Liver (tissue), 9 donors: ENCODE results near the gene HAUS5. TPM values are rescaled to one million over a fixed set of nuclear protein-coding genes. Genes with fewer than 3 reads are reported as not detected.

Experiments
- DNase-seq: peaks from one replicate; pipeline ENCODE4 v3.0.0-alpha.2; 2017; ENCODE audit warnings: low spot score
- H3K27ac ChIP-seq, 2 donors: one replicate each; pipeline ENCODE4 v1.7.0; 2013; ENCODE audit warnings: inconsistent platforms in 2 of 2, low read length in 2 of 2, control low read depth in 1 of 2, low read depth in 1 of 2, mild to moderate bottlenecking in 1 of 2
- H3K27me3 ChIP-seq, 4 donors: one replicate each; pipeline versions ENCODE4 v1.6.1 to v1.7.0; 2013; ENCODE audit warnings: low read length in 3 of 4, inconsistent platforms in 1 of 4, mild to moderate bottlenecking in 1 of 4, moderate library complexity in 1 of 4; ENCODE audit not compliant: control insufficient read depth in 4 of 4, insufficient read depth in 4 of 4
- H3K36me3 ChIP-seq, 4 donors: one replicate each; pipeline versions ENCODE4 v1.6.1 to v1.7.0; 2013; ENCODE audit warnings: low read length in 3 of 4, mild to moderate bottlenecking in 3 of 4, low read depth in 1 of 4, moderate library complexity in 1 of 4; ENCODE audit not compliant: control insufficient read depth in 4 of 4, insufficient read depth in 3 of 4
- H3K4me1 ChIP-seq, 4 donors: one replicate each; pipeline versions ENCODE4 v1.6.1 to v1.7.0; 2013; ENCODE audit warnings: low read length in 3 of 4, mild to moderate bottlenecking in 3 of 4, moderate library complexity in 1 of 4; ENCODE audit not compliant: control insufficient read depth in 4 of 4, insufficient read depth in 4 of 4
- H3K4me3 ChIP-seq, 3 donors: one replicate each; pipeline versions ENCODE4 v1.6.1 to v1.7.0; 2013; ENCODE audit warnings: low read length in 3 of 3, control low read depth in 1 of 3, low read depth in 1 of 3, mild to moderate bottlenecking in 1 of 3
- H3K9ac ChIP-seq, 2 donors: one replicate each; pipeline ENCODE4 v1.7.0; 2013; ENCODE audit warnings: low read length in 2 of 2, mild to moderate bottlenecking in 2 of 2, moderate library complexity in 2 of 2, control low read depth in 1 of 2, low read depth in 1 of 2
- H3K9me3 ChIP-seq, 4 donors: one replicate each; pipeline versions ENCODE4 v1.6.1 to v1.7.0; 2013; ENCODE audit warnings: low read length in 3 of 4; ENCODE audit not compliant: control insufficient read depth in 4 of 4
- ATF3 ChIP-seq: IDR thresholded peaks from 2 replicates; pipeline ENCODE4 v1.6.1; 2016; ENCODE audit warnings: antibody characterized with exemption
- CTCF ChIP-seq: fragments of 150-350 bp; IDR thresholded peaks from 2 replicates; pipeline ENCODE4 v1.5.1; 2017; ENCODE audit warnings: improper control_type of control experiment, low read depth, low read length; ENCODE audit not compliant: missing input control
- EGR1 ChIP-seq, 2 donors: IDR thresholded peaks; 2 replicates each; pipeline ENCODE4 v1.6.1; 2016 to 2018; ENCODE audit warnings: antibody characterized with exemption in 2 of 2, low read depth in 2 of 2
- FOXA1 ChIP-seq: IDR thresholded peaks from 2 replicates; pipeline ENCODE4 v1.6.1; 2016; ENCODE audit warnings: antibody characterized with exemption
- FOXA2 ChIP-seq: IDR thresholded peaks from 2 replicates; pipeline ENCODE4 v1.6.1; 2016; ENCODE audit warnings: antibody characterized with exemption
- GABPA ChIP-seq, 2 donors: IDR thresholded peaks in 1 of 2; conservative IDR thresholded peaks in 1 of 2; 2 replicates each; pipeline ENCODE4 v1.6.1; 2016; ENCODE audit warnings: antibody characterized with exemption in 2 of 2, mild to moderate bottlenecking in 1 of 2, moderate library complexity in 1 of 2
- HNF4A ChIP-seq, 2 donors: conservative IDR thresholded peaks; 2 replicates each; pipeline ENCODE4 v1.6.1; 2016; ENCODE audit warnings: antibody characterized with exemption in 2 of 2, mild to moderate bottlenecking in 2 of 2
- HNF4G ChIP-seq: IDR thresholded peaks from 2 replicates; pipeline ENCODE4 v1.6.1; 2016; ENCODE audit warnings: antibody characterized with exemption
- JUND ChIP-seq, 2 donors: IDR thresholded peaks; 2 replicates each; pipeline ENCODE4 v1.6.1; 2016; ENCODE audit warnings: antibody characterized with exemption in 2 of 2
- MAX ChIP-seq: IDR thresholded peaks from 2 replicates; pipeline ENCODE4 v1.6.1; 2016; ENCODE audit warnings: antibody characterized with exemption
- NR2F2 ChIP-seq: IDR thresholded peaks from 2 replicates; pipeline ENCODE4 v1.6.1; 2016; ENCODE audit warnings: antibody characterized with exemption
- RAD21 ChIP-seq, 2 donors: IDR thresholded peaks; 2 replicates each; pipeline ENCODE4 v1.6.1; 2016; ENCODE audit warnings: antibody characterized with exemption in 2 of 2, mild to moderate bottlenecking in 2 of 2
- REST ChIP-seq: IDR thresholded peaks from 2 replicates; pipeline ENCODE4 v1.6.1; 2016; ENCODE audit warnings: antibody characterized with exemption, mild to moderate bottlenecking
- RXRA ChIP-seq, 2 donors: IDR thresholded peaks; 2 replicates each; pipeline ENCODE4 v1.6.1; 2017 to 2018; ENCODE audit warnings: antibody characterized with exemption in 2 of 2, mild to moderate bottlenecking in 1 of 2
- SP1 ChIP-seq: IDR thresholded peaks from 2 replicates; pipeline ENCODE4 v1.6.1; 2018; ENCODE audit warnings: antibody characterized with exemption, mild to moderate bottlenecking
- TAF1 ChIP-seq: conservative IDR thresholded peaks from 2 replicates; pipeline ENCODE4 v1.6.1; 2016; ENCODE audit warnings: antibody characterized with exemption, mild to moderate bottlenecking
- WGBS: extraction: QIAGEN DNeasy Blood & Tissue Kit; methylation state at CpG from one replicate; pipeline ENCODE4 v1.1.7; 2013; 5-methylcytosine and 5-hydroxymethylcytosine counted together
- polyA plus RNA-seq, 2 donors: library from polyadenylated mRNA; stranded (reverse) in 1 of 2; unstranded in 1 of 2; fragments of 200-250 nt in 1 of 2; fragments of >200 nt in 1 of 2; fragmentation: Nextera tagmentation in 1 of 2; extraction: Ambion mirVana in 1 of 2; gene quantifications; one replicate each; pipeline versions ENCODE4 v1.2.1 to v1.2.3, GENCODE V29; 2013 to 2015
- total RNA-seq, 2 donors: library from RNA; depleted of rRNA; stranded (reverse); fragments of >200 nt; gene quantifications; one replicate each; pipeline ENCODE4 v1.2.3, GENCODE V29; 2014
- donor health status: healthy.
- donor health status: healthy.
- donor health status: healthy.
- donor health status: healthy.
- donor health status: healthy.

Gene HAUS5
- total and polyA plus RNA-seq, 4 donors = 1.9 to 7.3 (median 2.3) TPM

- TF ChIP-seq ATF3 = no peak
- no peak for TF ChIP-seq RXRA (IDR thresholded peaks at IDR 0.05)
- TF ChIP-seq MAX = no peak
- TF ChIP-seq HNF4A (conservative IDR thresholded peaks at IDR 0.05) = no peak
- TF ChIP-seq HNF4G = no peak
- TF ChIP-seq TAF1 = no peak
- TF ChIP-seq SP1 = no peak
- no peak for TF ChIP-seq NR2F2
- no peak for TF ChIP-seq FOXA1
- no peak for TF ChIP-seq FOXA2
- no peak for TF ChIP-seq JUND (IDR thresholded peaks at IDR 0.05)
- TF ChIP-seq RAD21 (IDR thresholded peaks at IDR 0.05) = no peak
These were observed 1.0 kb downstream of the HAUS5 start (continued) for GRCh38 chr19:35613574-35613973.

GRCh38 chr19:35615036-35615435, 2.5 kb downstream of the HAUS5 start:
- WGBS = 97% methylated on average over 17 of the region's 17 CpGs
- Histone ChIP-seq H3K36me3 (peaks cover 0 to 4% (median under 1%) of the 10 kb centered on the region in 4 donors), H3K9ac (no peak overlapping the region), H3K4me3 (no peak overlapping the region), H3K27ac (no peak overlapping the region), H3K9me3 (no peaks in the 10 kb centered on the region), H3K4me1 (peaks cover 0 to 13% (median 9%) of the 10 kb centered on the region in 4 donors), H3K27me3 (no peaks in the 10 kb centered on the region)
- no peak for DNase-seq
- TF ChIP-seq HNF4A (conservative IDR thresholded peaks at IDR 0.05) (no peak), RXRA (IDR thresholded peaks at IDR 0.05) (no peak)

GRCh38 chr19:35618857-35619256, 6.3 kb downstream of the HAUS5 start:
- DNase-seq = no peak
- H3K9ac ChIP-seq = no peak overlapping the region
- no peaks in the 10 kb centered on the region for H3K4me1 ChIP-seq
- peaks cover 0 to 9% (median 2%) of the 10 kb centered on the region in 4 donors for H3K36me3 ChIP-seq
- H3K9me3 ChIP-seq = no peaks in the 10 kb centered on the region
- no peak for TF ChIP-seq GABPA (IDR thresholded peaks at IDR 0.05 in 1 of 2, conservative IDR thresholded peaks at IDR 0.05 in 1 of 2)
- no peak overlapping the region for H3K27ac ChIP-seq
- 89% methylated on average over 7 of the region's 7 CpGs for WGBS
- no peak overlapping the region for H3K4me3 ChIP-seq
- no peaks in the 10 kb centered on the region for H3K27me3 ChIP-seq

- 98% methylated on average over 12 of the region's 12 CpGs for WGBS
- no peak overlapping the region for H3K9ac ChIP-seq
- H3K27ac ChIP-seq = no peak overlapping the region
- no peaks in the 10 kb centered on the region for H3K27me3 ChIP-seq
- no peaks in the 10 kb centered on the region for H3K9me3 ChIP-seq
- H3K4me3 ChIP-seq = no peak overlapping the region
- no peaks in the 10 kb centered on the region for H3K4me1 ChIP-seq
- TF ChIP-seq EGR1 (IDR thresholded peaks at IDR 0.05; ENCODE audit: low read depth in 2 of 2) (no peak), CTCF (no peak), JUND (IDR thresholded peaks at IDR 0.05) (no peak), REST (no peak)
- peaks cover 0 to 9% (median 2%) of the 10 kb centered on the region in 4 donors for H3K36me3 ChIP-seq
- DNase-seq = no peak
These were observed 6.9 kb downstream of the HAUS5 start for GRCh38 chr19:35619290-35619923.
